Inferior parietal cortex (tissue), 1 donor: ENCODE results near the gene YIPF7.

Source experiments
- DNase-seq: peaks from one replicate; pipeline ENCODE4 v3.0.0-alpha.2; 2016; ENCODE audit errors: extremely low spot score

YIPF7 gene

DNA sequence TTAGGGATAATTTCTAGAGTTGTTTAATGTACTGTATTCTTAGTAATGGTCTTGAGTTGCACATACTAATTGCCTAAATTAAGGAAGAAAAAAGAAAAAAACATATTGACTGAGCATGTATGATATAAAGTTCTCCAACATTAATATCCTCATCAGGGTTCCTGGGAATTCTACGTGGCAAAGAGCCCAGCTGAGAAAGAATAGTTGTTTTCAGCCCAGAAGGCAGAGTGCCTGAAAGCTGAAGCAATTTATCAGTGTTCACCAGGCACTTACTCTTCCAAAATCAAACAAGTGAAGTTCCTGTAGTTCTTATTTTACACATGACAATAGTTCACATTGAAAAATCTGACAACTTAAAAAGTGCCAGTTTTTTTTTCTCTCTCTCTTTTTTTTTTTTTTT, 27.7 kb downstream of the YIPF7 start:
- DNase-seq, result no peak

DNA sequence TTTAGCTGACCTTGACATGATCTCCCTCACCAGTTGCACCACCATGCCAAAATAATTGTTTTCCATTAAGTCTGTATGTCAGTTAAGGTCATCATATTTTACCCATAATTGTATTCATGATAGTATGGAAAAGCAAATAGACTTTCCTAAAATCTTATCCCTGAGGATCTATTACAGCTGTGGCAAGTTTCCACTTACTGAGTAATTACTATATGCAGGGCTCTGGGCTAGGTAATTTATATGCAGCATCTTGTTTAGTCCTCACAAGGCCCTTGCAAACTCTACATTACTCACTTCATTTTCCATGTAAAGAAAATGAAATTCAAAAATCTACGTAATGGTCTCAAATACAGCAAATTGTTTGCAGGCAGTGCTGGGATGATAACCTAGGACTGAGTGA, 34.8 kb downstream of the YIPF7 start:
- no peak for DNase-seq

DNA sequence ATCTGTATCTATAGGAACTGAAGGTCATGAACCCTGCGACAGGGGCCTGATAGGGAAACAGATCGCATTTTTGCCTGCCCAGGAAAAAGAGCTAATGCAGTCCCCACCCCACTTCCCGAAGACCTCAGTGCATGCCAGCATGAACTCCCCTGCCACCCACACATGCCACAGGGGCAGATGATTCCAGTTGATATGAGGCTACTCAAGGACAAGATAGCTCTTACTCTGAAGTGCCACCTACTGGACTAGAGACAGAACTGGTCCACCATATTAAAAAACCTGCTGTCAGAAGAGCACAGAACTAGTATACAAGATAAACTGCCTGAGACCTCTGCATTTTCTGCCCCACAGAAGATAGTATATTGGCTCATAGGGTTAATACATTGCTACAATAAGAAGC, 68.0 kb downstream of the YIPF7 start:
- no peak for DNase-seq

DNA sequence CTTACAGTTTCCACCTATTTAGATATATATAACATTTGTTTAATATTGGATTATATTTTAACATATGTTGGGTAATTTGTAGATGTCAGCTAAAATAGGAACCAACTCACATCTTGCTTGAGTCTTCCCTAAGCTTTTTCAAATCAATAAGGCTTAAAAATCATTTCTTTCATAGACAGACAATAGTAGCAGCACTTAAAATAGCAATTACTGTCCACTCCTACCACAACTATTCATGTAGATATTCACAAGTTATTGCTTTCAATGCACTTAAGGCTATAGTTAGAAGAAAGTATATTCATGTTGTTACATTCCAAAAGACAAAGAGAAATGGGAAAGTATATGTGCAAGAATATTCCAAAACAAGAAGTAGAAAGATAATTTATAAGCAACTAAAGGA, 71.2 kb downstream of the YIPF7 start:
- no peak for DNase-seq

DNA sequence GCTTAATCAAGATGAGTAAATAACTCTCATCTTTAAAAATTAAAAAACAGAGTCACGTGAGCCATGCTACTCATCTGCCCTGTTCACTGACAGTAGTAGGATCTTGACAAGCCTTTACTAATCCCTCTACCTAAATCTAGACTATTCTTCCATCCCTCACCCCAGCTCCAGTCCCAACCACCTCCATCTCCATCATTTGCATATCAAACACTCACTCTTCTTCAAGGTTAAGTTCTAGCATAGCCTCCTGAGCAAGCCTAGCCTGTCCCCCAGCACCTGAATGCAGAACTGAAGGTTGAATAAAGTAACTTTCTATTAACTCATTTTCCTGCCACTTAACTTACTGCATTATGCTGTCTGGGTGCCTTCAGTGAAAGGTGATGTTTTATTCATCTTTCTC, 72.5 kb downstream of the YIPF7 start:
- DNase-seq, result no peak
